GM23248 (cell line): ENCODE data around the gene SHB.

Experiments
- EZH2 ChIP-seq: fragments of 200-600 bp; sonication (generic); IDR thresholded peaks from 2 replicates; pipeline ENCODE4 v1.6.1; 2018; ENCODE audit warnings: antibody characterized with exemption, mild to moderate bottlenecking; ENCODE audit not compliant: insufficient read depth, poor library complexity, severe bottlenecking
- EZH2phosphoT487 ChIP-seq: fragments of 200-600 bp; sonication (generic); IDR thresholded peaks from 2 replicates; pipeline ENCODE4 v1.6.1; 2018; ENCODE audit warnings: antibody characterized with exemption, moderate library complexity, mild to moderate bottlenecking, low read depth; ENCODE audit not compliant: insufficient read depth

- TF ChIP-seq EZH2phosphoT487 (no peak), EZH2 (no peak)
Observed at GRCh38 chr9:37870081-37870798, 198.8 kb downstream of the SHB start.
